Measurements from ENCODE around the gene BNC2. TPM values are rescaled to one million over a fixed set of nuclear protein-coding genes. Genes with fewer than 3 reads are reported as not detected.

The BNC2 gene
- total RNA-seq, 4 donors from 2014 or later, result 3.9 to 45.4 (median 13.1) TPM

DNA sequence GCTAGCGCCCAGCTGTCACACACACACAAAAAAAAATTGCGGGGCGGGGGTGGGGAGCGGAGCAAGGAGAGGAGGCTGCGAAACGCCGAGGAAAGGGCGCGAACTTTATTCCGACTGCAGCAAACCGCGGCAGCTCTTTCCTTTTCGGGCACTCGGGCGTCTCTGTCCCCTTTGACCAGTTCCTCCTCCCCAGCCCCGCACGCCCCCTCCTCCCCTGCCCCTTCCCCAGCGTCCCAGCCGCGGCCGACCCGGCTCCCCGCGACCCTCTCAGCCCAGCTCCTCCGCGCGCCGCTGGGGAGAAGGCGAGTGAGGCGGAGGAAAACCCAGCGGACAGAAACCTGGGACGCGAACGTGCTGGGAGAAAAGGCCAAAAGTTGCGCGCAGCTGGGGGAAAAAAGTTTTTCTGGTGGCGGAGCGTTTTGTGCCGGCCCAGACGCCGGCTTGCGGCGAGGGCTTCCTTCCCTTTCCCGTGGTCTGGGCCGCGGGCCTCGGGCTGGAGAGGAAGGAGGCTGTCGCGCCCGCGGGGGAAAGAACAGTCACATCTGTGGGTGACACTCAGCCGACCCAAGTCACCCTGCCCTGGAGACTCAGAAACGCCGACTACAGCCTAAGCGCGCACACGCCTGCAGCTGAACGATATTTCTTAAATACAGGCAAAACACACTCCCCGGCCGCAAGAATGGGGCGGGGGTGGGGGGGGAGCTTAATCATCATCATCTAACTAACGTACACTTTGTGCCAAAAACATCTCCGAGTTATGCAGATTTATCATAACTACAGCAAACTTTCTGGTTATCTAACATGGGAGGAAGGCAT lies 1.1 kb upstream of the BNC2 start:
- no peaks in the 10 kb centered on the region for H3K36me3 ChIP-seq

DNA sequence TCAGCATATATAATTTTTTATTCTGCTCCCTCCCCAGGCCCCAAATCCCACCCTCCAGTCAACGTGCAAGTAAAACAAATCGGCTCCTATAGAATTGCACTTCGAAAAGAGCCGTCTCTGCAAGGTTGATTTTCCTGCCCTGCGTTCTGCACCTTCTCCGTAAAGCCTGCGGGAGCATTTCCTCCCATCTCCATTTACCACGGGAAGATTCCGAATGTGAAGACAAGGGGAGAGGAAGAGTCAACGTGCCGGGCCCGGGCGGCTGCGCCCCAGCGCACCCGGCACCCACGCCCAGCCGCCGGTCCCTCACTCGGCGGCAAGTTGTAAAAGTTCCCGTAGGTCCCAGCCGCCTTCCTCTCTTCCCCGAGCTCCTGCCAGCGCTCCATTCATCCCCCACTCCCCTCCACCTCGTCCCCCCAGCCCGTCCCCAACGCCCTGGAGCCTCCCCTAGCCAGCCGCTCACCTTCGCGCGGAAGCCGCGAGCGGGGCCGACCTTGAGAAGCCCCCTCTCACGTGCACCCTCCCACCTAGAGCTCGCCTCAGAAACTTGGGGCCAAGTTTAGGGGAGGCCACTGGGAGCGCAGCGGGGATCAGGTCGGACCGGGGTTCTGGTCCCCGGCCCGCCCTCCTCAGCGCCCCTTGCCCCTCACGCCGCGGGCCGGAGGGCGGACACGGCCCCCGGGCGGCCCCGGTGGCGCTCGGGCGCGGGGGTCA lies 431 bp downstream of the BNC2 start:
- Histone ChIP-seq H3K9me3 (no peaks in the 10 kb centered on the region), H3K4me3 (peak overlapping the region; percentile 32 to 81 (median 65)), H3K27me3 (no peaks in the 10 kb centered on the region), H3K4me1 (no peaks in the 10 kb centered on the region), H3K27ac (peak overlapping the region; percentile 53 to 83 (median 74)), H3K36me3 (no peaks in the 10 kb centered on the region)
- TF ChIP-seq, protein P1, sequence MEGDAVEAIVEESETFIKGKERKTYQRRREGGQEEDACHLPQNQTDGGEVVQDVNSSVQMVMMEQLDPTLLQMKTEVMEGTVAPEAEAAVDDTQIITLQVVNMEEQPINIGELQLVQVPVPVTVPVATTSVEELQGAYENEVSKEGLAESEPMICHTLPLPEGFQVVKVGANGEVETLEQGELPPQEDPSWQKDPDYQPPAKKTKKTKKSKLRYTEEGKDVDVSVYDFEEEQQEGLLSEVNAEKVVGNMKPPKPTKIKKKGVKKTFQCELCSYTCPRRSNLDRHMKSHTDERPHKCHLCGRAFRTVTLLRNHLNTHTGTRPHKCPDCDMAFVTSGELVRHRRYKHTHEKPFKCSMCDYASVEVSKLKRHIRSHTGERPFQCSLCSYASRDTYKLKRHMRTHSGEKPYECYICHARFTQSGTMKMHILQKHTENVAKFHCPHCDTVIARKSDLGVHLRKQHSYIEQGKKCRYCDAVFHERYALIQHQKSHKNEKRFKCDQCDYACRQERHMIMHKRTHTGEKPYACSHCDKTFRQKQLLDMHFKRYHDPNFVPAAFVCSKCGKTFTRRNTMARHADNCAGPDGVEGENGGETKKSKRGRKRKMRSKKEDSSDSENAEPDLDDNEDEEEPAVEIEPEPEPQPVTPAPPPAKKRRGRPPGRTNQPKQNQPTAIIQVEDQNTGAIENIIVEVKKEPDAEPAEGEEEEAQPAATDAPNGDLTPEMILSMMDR (IDR thresholded peaks at IDR 0.05), result no peak
- no peak for TF ChIP-seq POLR2A (IDR thresholded peaks at IDR 0.05)
- DNase-seq, result peak in 1 of 3 donors; percentile 56

More for the DNA sequence above, 1.1 kb upstream of the BNC2 start:
- Histone ChIP-seq H3K27ac (peak overlapping the region; percentile 53 to 83 (median 74)), H3K27me3 (no peaks in the 10 kb centered on the region), H3K4me3 (peak overlapping the region; percentile 32 to 81 (median 65)), H3K9me3 (no peaks in the 10 kb centered on the region), H3K4me1 (no peaks in the 10 kb centered on the region)
- DNase-seq, result peak in 2 of 3 donors; percentile 62 to 69
- TF ChIP-seq POLR2A (IDR thresholded peaks at IDR 0.05), result no peak
- TF ChIP-seq, protein P1 (IDR thresholded peaks at IDR 0.05), result no peak

DNA sequence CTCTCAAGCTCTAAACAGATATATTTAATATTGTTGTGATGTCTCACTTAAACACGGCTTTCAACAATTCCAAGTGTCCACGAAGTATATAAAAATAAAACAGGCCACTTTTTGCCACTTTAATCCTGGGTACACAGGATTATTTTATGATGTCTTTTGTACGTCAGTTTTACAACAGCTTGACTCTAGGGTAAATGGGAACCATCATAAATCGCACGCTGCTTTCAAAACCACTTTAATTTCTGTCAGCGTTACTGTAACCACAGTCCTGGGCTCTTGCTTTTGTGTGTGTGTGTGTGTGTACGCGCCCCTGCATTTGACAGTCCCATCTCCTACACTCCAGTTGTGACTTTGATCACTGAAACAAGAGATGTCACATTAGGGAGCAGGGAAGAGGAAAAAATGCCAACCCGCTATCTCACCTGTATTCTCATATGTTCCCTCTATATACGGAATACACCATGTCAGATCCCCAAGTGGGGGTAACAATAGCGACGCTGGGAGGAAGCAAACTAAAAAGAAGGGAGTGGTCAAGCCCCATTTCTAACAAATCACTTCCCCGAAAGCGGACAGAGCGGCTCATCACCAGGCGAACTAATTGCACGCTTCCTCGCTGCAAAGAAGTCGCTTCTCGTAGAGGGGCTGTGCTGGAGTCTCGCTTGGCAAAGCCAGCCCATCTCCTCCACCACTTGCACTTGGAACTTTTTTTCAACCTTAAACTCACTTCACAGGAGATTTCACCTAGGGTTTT lies 1.2 kb downstream of the BNC2 start:
- Histone ChIP-seq H3K27me3 (no peaks in the 10 kb centered on the region), H3K27ac (peak overlapping the region in 3 of 4 donors; percentile 23 to 83 (median 79)), H3K36me3 (no peaks in the 10 kb centered on the region), H3K4me1 (no peaks in the 10 kb centered on the region), H3K9me3 (no peaks in the 10 kb centered on the region), H3K4me3 (peak overlapping the region in 3 of 4 donors; percentile 49 to 81 (median 81))
- DNase-seq, result no peak
- no peak for TF ChIP-seq POLR2A (IDR thresholded peaks at IDR 0.05)
- TF ChIP-seq, protein P1 (IDR thresholded peaks at IDR 0.05), result no peak

DNA sequence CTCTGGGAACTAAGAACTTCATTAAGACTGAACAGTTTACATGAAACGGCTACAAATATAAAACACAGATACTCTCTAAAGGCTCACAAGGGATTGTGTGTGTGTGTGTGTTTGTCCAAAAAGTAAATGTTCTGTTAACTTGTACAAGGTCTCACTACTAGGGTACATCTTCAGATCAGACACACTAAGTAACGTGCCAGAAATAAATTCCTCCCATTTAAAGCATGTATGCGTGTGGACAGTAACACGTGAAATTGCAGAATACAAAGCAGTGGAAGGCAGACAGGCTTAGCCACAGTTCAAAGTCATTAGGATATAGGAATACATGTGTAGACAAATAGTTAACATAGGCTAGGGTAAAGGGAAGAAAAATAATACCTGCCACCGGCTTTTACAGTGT lies 1.8 kb downstream of the BNC2 start:
- Histone ChIP-seq H3K4me3 (peak overlapping the region in 1 of 4 donors; percentile 81), H3K9me3 (no peaks in the 10 kb centered on the region), H3K36me3 (no peaks in the 10 kb centered on the region), H3K27ac (peak overlapping the region in 3 of 4 donors; percentile 23 to 83 (median 79)), H3K27me3 (no peaks in the 10 kb centered on the region), H3K4me1 (no peaks in the 10 kb centered on the region)
- no peak for DNase-seq
- TF ChIP-seq, protein P1 (IDR thresholded peaks at IDR 0.05), result no peak
- no peak for TF ChIP-seq POLR2A (IDR thresholded peaks at IDR 0.05)

DNA sequence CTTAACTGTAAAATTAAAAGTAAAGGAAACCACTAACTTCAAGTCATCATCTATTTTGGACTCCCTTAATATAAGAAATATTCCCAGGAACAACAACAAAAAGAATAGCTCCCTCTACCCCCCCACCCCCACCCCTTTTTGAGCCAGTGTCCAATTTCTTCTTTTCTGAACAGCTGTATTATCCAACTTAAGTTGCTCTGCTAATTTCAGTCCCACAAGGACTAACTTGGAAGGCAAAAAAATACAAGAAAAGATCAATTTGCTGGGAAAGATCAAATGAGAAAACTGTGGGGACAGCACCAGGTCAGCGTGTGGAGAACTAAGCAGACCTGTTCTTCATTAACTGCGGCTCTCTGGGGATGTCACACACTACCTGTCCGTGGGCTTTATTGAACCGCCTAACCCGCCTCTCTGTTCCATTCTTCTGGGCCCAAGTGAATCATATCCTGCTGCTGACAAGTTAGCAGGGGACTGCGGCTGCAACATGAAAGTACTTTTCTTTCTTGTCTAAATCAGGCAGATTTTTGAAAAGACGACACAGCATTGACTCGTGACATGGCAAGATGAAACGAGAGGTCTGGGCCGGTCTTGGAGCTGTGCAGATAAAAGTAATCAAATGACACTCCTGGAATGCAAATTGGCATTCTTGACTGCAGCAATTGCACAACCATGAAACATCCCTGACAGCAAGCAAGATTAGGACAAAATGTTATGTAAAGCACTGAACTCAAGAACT lies 2.7 kb downstream of the BNC2 start:
- DNase-seq, result peak in 1 of 3 donors; percentile 52
- peak overlapping the region in 1 of 4 donors; percentile 17 for H3K4me3 ChIP-seq
- peak overlapping the region in 3 of 4 donors; percentile 3 to 83 (median 4) for H3K27ac ChIP-seq
- no peaks in the 10 kb centered on the region for H3K9me3 ChIP-seq
- H3K36me3 ChIP-seq, result no peaks in the 10 kb centered on the region
- H3K4me1 ChIP-seq, result no peaks in the 10 kb centered on the region
- no peaks in the 10 kb centered on the region for H3K27me3 ChIP-seq
- TF ChIP-seq, protein P1 (IDR thresholded peaks at IDR 0.05), result no peak
- no peak for TF ChIP-seq POLR2A (IDR thresholded peaks at IDR 0.05)

Data from Peyer's patch (tissue), 4 donors.